GM13976 (cell line): ENCODE results near the gene OR8A1.

Source experiments
- DNase-seq: peaks from one replicate; pipeline ENCODE4 v3.0.0; 2012; ENCODE audit warnings: low spot score
- in situ Hi-C: fragments of 300-500 bp; cut with MboI; formaldehyde crosslinking; loops from one replicate; pipeline ENCODE4 v1.12.0; 2022; ENCODE audit warnings: low sequenced_read_pairs, mixed read lengths, inconsistent platforms; ENCODE audit not compliant: unreplicated experiment
- TF ChIP-seq, protein P1 (sequence below): IDR thresholded peaks from 2 replicates; pipeline ENCODE4 v1.5.1; 2012; ENCODE audit warnings: borderline replicate concordance, mild to moderate bottlenecking; ENCODE audit not compliant: insufficient read depth; ENCODE audit errors: extremely low read depth, missing control alignments, control extremely low read depth

The OR8A1 gene

DNA sequence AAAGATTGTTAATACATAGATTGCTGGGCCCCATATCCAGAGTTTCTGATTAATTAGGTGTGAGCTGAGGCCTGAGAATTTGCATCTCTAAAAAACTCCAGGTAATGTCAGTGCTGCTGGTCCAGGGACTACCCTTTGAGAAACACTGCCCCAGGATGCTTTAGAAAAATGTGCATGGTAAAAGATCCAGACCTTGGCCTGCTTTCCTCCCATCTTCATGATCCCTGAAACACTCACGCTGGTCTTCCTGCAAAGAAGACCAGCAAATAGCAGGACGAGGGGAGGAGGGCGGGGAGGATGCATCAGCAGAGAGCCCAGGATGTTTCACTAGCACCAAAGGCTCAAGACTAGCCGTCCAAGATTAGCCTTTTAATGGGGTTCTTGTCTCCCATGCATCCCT lies at the start of gene OR8A1:
OR8A1 (plus strand) TSS at position 301 of the 400 bp plus-strand sequence. CDS start 123 bp downstream, outside the sequence.
- TF ChIP-seq, protein P1, sequence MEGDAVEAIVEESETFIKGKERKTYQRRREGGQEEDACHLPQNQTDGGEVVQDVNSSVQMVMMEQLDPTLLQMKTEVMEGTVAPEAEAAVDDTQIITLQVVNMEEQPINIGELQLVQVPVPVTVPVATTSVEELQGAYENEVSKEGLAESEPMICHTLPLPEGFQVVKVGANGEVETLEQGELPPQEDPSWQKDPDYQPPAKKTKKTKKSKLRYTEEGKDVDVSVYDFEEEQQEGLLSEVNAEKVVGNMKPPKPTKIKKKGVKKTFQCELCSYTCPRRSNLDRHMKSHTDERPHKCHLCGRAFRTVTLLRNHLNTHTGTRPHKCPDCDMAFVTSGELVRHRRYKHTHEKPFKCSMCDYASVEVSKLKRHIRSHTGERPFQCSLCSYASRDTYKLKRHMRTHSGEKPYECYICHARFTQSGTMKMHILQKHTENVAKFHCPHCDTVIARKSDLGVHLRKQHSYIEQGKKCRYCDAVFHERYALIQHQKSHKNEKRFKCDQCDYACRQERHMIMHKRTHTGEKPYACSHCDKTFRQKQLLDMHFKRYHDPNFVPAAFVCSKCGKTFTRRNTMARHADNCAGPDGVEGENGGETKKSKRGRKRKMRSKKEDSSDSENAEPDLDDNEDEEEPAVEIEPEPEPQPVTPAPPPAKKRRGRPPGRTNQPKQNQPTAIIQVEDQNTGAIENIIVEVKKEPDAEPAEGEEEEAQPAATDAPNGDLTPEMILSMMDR, result no peak
- DNase-seq, result no peak
- in situ Hi-C loops, result no loop called here

DNA sequence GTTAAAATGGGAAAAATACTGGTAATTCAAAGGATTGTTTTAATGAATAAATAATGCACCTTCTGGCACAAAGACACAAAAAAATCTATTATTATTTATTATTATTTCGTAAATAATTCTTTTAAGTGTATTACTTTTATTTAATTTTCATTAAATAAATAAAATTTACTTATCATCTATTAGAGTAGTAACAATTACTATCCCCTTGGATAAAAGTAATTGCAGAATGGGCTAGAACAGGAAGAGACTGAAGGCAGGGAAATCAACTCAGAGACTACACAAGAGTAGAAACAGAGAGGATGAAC lies 49.3 kb upstream of the OR8A1 start:
- in situ Hi-C loops, result no loop called here
- TF ChIP-seq, protein P1, result no peak

GRCh38 chr11:124533626-124534025 lies 36.2 kb upstream of the OR8A1 start:
- no peak for DNase-seq
- in situ Hi-C loops, result no loop called here
- TF ChIP-seq, protein P1, result no peak

More for the DNA sequence above, 49.3 kb upstream of the OR8A1 start:
- DNase-seq, result no peak

- no peak for DNase-seq
- in situ Hi-C loops, result no loop called here
These were observed 35.7 kb upstream of the OR8A1 start for GRCh38 chr11:124534051-124534450.

GRCh38 chr11:124535552-124536232 lies 34.1 kb upstream of the OR8A1 start:
- DNase-seq, result no peak
- TF ChIP-seq, protein P1, result no peak
- in situ Hi-C loops, result no loop called here

More at GRCh38 chr11:124534051-124534450, 35.7 kb upstream of the OR8A1 start:
- TF ChIP-seq, protein P1, result no peak

- in situ Hi-C loops, result no loop called here
- TF ChIP-seq, protein P1, result no peak
- no peak for DNase-seq
These were observed 33.3 kb upstream of the OR8A1 start for GRCh38 chr11:124536520-124536919.
